Loucy (cell line): Measurements from ENCODE around the gene GAPDH.

Experiments used
- H2AFZ ChIP-seq: fragments of 200-600 bp; sonication (generic); 2 replicates; pipeline ENCODE4 v1.6.0; 2016; ENCODE audit warnings: antibody characterized with exemption, mild to moderate bottlenecking, low read length, moderate library complexity
- H3F3A ChIP-seq: fragments of 200-600 bp; 2 replicates; pipeline ENCODE4 v1.6.0; 2016; ENCODE audit warnings: antibody characterized with exemption, low read depth, mild to moderate bottlenecking
- H3K27me3 ChIP-seq: fragments of 200-600 bp; sonication (generic); 2 replicates; pipeline ENCODE4 v1.6.1; 2014; ENCODE audit warnings: low read length, mild to moderate bottlenecking; ENCODE audit not compliant: insufficient read depth, poor library complexity, severe bottlenecking
- H3K36me3 ChIP-seq: fragments of 200-600 bp; sonication (generic); 2 replicates; pipeline ENCODE4 v1.6.1; 2016; ENCODE audit warnings: low read length; ENCODE audit not compliant: insufficient read depth
- H3K4me1 ChIP-seq: fragments of 200-600 bp; sonication (generic); 2 replicates; pipeline ENCODE4 v1.5.1; 2014; ENCODE audit warnings: low read length, mild to moderate bottlenecking; ENCODE audit not compliant: insufficient read depth, poor library complexity, severe bottlenecking
- H3K4me2 ChIP-seq: fragments of 200-600 bp; sonication (generic); 2 replicates; pipeline ENCODE4 v1.6.0; 2014; ENCODE audit warnings: antibody characterized with exemption, low read length, low read depth, mild to moderate bottlenecking; ENCODE audit not compliant: poor library complexity, severe bottlenecking
- H3K4me3 ChIP-seq: fragments of 200-600 bp; sonication (generic); 2 replicates; pipeline ENCODE4 v1.5.1; 2014; ENCODE audit warnings: low read length, mild to moderate bottlenecking, mixed read lengths; ENCODE audit not compliant: poor library complexity, severe bottlenecking
- H3K79me2 ChIP-seq: fragments of 200-600 bp; sonication (generic); 2 replicates; pipeline ENCODE4 v1.6.1; 2014; ENCODE audit warnings: low read length; ENCODE audit not compliant: insufficient read depth
- H3K9ac ChIP-seq: fragments of 200-600 bp; sonication (generic); 2 replicates; pipeline ENCODE4 v1.6.0; 2014; ENCODE audit warnings: mild to moderate bottlenecking, low read depth, low read length, moderate library complexity; ENCODE audit not compliant: poor library complexity, severe bottlenecking
- H3K9me2 ChIP-seq: fragments of 200-600 bp; sonication (generic); replicated peaks from 2 replicates; pipeline ENCODE4 v1.6.1; 2016; ENCODE audit warnings: low read depth, low read length, mixed read lengths
- H3K9me3 ChIP-seq: fragments of 200-600 bp; sonication (generic); 2 replicates; pipeline ENCODE4 v1.6.1; 2014; ENCODE audit warnings: mild to moderate bottlenecking, antibody characterized with exemption, low read length, low read depth; ENCODE audit not compliant: insufficient read depth
- H4K20me1 ChIP-seq: fragments of 200-600 bp; sonication (generic); 2 replicates; pipeline ENCODE4 v1.6.0; 2014; ENCODE audit warnings: antibody characterized with exemption, low read length, mild to moderate bottlenecking; ENCODE audit not compliant: insufficient read depth, poor library complexity, severe bottlenecking
- CTCF ChIP-seq: fragments of 200-600 bp; sonication (generic); conservative IDR thresholded peaks from 2 replicates; pipeline ENCODE4 v1.5.1; 2014; ENCODE audit warnings: mild to moderate bottlenecking, antibody characterized with exemption, low read length
- EZH2phosphoT487 ChIP-seq: fragments of 200-600 bp; IDR thresholded peaks from 2 replicates; pipeline ENCODE4 v1.6.1; 2018; ENCODE audit warnings: antibody characterized with exemption, mild to moderate bottlenecking, moderate library complexity, borderline replicate concordance

The GAPDH gene

DNA sequence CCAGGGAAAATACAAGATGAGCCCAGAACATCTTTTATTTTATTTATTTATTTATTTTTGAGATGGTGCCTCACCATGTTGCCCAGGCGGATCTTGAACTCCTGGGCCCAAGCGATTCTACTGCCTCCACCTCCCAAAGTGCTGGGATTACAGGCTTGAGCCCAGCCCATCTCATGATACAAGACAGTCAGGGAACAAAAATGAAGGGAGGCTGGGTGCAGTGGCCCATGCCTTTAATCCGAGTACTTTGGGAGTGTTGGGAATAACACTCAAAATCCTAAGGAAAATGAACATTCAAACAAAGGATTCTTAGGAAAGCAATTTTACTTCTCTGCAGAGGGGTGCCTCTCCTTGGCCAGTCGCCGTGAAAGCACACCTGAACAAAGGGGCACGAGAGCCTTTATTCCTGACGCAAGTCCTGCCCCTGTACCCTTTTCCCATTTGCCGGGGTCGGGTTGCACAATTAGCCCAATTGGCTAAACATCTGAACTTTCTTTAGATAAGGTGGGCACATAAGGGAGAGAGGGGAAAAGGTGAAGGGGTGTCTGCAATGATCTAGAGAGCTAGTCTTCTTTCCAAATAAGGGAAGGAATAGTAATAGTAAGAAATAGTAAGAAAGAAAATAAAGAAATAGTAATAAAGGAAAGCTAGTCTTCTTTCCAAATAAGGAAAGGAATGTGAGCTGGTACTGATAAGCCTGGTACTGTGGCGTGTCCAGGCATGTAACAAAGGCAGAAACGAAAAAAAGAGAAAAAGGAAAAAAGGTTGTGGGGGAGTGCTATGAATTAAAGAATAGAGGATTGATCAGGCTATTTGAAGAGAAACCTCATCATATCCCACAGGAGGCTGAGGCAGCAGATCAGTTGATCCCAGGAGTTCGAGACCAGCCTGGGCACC is 27.0 kb upstream of the GAPDH start:
- H3K4me2 ChIP-seq, result no peak overlapping the region
- H3K27me3 ChIP-seq, result no peaks in the 10 kb centered on the region
- peaks cover 82% of the 10 kb centered on the region for H3K79me2 ChIP-seq
- H3K36me3 ChIP-seq, result peaks cover 64% of the 10 kb centered on the region; the same call in 1 of the 2 replicates
- peaks cover 17% of the 10 kb centered on the region for H4K20me1 ChIP-seq
- H3K4me1 ChIP-seq, result peaks cover 4% of the 10 kb centered on the region
- H3K9me3 ChIP-seq, result no peaks in the 10 kb centered on the region
- H3K9ac ChIP-seq, result peak overlapping the region; percentile 22
- no peaks in the 10 kb centered on the region for H3K9me2 ChIP-seq
- no peaks in the 10 kb centered on the region for H3F3A ChIP-seq
- no peak overlapping the region for H3K4me3 ChIP-seq
- TF ChIP-seq EZH2phosphoT487 (no peak), CTCF (no peak)
- H2AFZ ChIP-seq, result no peak overlapping the region

GRCh38 chr12:6508087-6508486 is 26.2 kb upstream of the GAPDH start:
- H3K27me3 ChIP-seq, result no peaks in the 10 kb centered on the region
- no peak overlapping the region for H3K4me3 ChIP-seq
- H4K20me1 ChIP-seq, result peaks cover 17% of the 10 kb centered on the region
- H3K4me2 ChIP-seq, result no peak overlapping the region
- H3K9me2 ChIP-seq, result no peaks in the 10 kb centered on the region
- H2AFZ ChIP-seq, result no peak overlapping the region
- TF ChIP-seq EZH2phosphoT487 (no peak), CTCF (no peak)
- no peak overlapping the region for H3K9ac ChIP-seq
- no peaks in the 10 kb centered on the region for H3K9me3 ChIP-seq
- H3F3A ChIP-seq, result no peaks in the 10 kb centered on the region
- H3K79me2 ChIP-seq, result peaks cover 75% of the 10 kb centered on the region
- H3K4me1 ChIP-seq, result no peaks in the 10 kb centered on the region
- peaks cover 71% of the 10 kb centered on the region for H3K36me3 ChIP-seq

GRCh38 chr12:6520186-6520585 is 14.1 kb upstream of the GAPDH start:
- peaks cover 97% of the 10 kb centered on the region for H3K36me3 ChIP-seq
- no peaks in the 10 kb centered on the region for H3K9me2 ChIP-seq
- H3K79me2 ChIP-seq, result no peaks in the 10 kb centered on the region
- no peaks in the 10 kb centered on the region for H3K9me3 ChIP-seq
- H3K4me3 ChIP-seq, result no peak overlapping the region
- TF ChIP-seq EZH2phosphoT487 (no peak), CTCF (no peak)
- H3F3A ChIP-seq, result no peaks in the 10 kb centered on the region
- no peaks in the 10 kb centered on the region for H3K27me3 ChIP-seq
- H3K4me1 ChIP-seq, result no peaks in the 10 kb centered on the region
- H3K9ac ChIP-seq, result no peak overlapping the region
- H2AFZ ChIP-seq, result no peak overlapping the region
- H3K4me2 ChIP-seq, result no peak overlapping the region
- H4K20me1 ChIP-seq, result no peaks in the 10 kb centered on the region
